Gastroesophageal sphincter (tissue), 4 donors: Measurements from ENCODE around the gene TCP10L. TPM values are rescaled to one million over a fixed set of nuclear protein-coding genes. Genes with fewer than 3 reads are reported as not detected.
"Not testable (repeated sequence)": the region's sequence is repeated elsewhere in the genome, so short reads cannot be mapped to it uniquely, and the experiment has no call there.

Experiments used
- ATAC-seq: fragments of 150-250 bp; one replicate; pipeline ENCODE4 v1.9.1; 2016; ENCODE audit warnings: mild to moderate bottlenecking, moderate library complexity
- H3K27ac ChIP-seq, 4 donors: fragments of 200-600 bp; sonication (generic) in 3 of 4; 1 replicate in 3 of 4; 2 replicates in 1 of 4; pipeline ENCODE4 v1.5.1; 2016 to 2019
- H3K27me3 ChIP-seq: fragments of 200-600 bp; sonication (generic); one replicate; pipeline ENCODE4 v1.5.1; 2019
- H3K36me3 ChIP-seq, 2 donors: fragments of 200-600 bp; sonication (generic); one replicate each; pipeline ENCODE4 v1.5.1; 2019; ENCODE audit warnings: control low read depth in 1 of 2
- H3K4me1 ChIP-seq, 3 donors: fragments of 200-600 bp; sonication (generic); 1 replicate in 2 of 3; 2 replicates in 1 of 3; pipeline ENCODE4 v1.5.1; 2016 to 2019; ENCODE audit warnings: control low read depth in 2 of 3
- H3K4me3 ChIP-seq, 2 donors: fragments of 200-600 bp; sonication (generic); one replicate each; pipeline ENCODE4 v1.5.1; 2019; ENCODE audit warnings: mild to moderate bottlenecking in 1 of 2, moderate library complexity in 1 of 2
- H3K9me3 ChIP-seq, 3 donors: fragments of 200-600 bp; sonication (generic); one replicate each; pipeline ENCODE4 v1.5.1; 2017 to 2019; ENCODE audit warnings: control low read depth in 2 of 3
- EP300 ChIP-seq: sonication (generic); formaldehyde crosslinking; IDR thresholded peaks from one replicate; pipeline ENCODE4 v1.6.1; 2017; ENCODE audit warnings: antibody characterized with exemption, mild to moderate bottlenecking
- POLR2A ChIP-seq, 2 donors: fragments of 450-650 bp; IDR thresholded peaks; one replicate each; pipeline ENCODE4 v1.6.1; 2017; ENCODE audit warnings: antibody characterized with exemption in 2 of 2, mild to moderate bottlenecking in 2 of 2, moderate library complexity in 1 of 2
- POLR2AphosphoS5 ChIP-seq: sonication (generic); formaldehyde crosslinking; IDR thresholded peaks from one replicate; pipeline ENCODE4 v1.6.1; 2017; ENCODE audit warnings: antibody characterized with exemption
- WGBS, 2 donors: methylation state at CpG; one replicate each; pipeline ENCODE4 v1.1.5; 2018; ENCODE audit warnings: low coverage in 1 of 2; 5-methylcytosine and 5-hydroxymethylcytosine counted together
- total RNA-seq, 4 donors: library from RNA; depleted of rRNA; stranded (reverse); fragments of >200 nt; gene quantifications; one replicate each; pipeline ENCODE4 v1.1.0, GENCODE V29; 2016
- TF ChIP-seq, protein P1 (sequence below), 4 experiments: fragments of 200-600 bp in 2 of 4; fragments of 450-650 bp in 2 of 4; sonication (generic) in 1 of 4; IDR thresholded peaks; one replicate each; pipeline ENCODE4 v1.5.1; 2017 to 2019; ENCODE audit warnings: antibody characterized with exemption in 4 of 4, mild to moderate bottlenecking in 2 of 4, moderate library complexity in 2 of 4

The TCP10L gene
- total RNA-seq, 4 donors from 2014 or later: 1.6 to 2.7 TPM; not detected in 2

DNA sequence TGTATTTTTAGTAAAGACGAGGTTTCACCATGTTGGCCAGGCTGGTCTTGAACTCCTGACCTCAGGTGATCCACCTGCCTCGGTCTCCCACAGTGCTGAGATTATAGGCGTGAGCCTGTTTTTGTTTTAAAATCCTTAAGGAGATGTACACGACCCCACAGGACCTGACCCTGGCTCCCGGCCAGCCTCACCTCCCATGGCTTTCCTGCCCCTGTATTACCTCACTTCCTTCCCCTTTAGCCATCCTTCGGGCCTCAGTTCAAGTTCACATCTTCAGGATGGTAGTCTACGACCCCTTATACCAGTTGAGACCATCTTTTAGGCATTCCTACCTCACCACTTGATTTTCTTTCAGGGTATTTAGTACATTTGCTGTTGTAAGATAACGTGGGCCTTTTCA is 36.3 kb downstream of the TCP10L start:
- 52 to 71% methylated on average over 3 to 8 of the region's 8 CpGs for WGBS, 2 donors
- no peaks in the 10 kb centered on the region for H3K9me3 ChIP-seq
- H3K27me3 ChIP-seq: no peaks in the 10 kb centered on the region
- no peak overlapping the region for H3K4me3 ChIP-seq
- no peak overlapping the region for H3K27ac ChIP-seq
- H3K4me1 ChIP-seq: no peaks in the 10 kb centered on the region
- H3K36me3 ChIP-seq: no peaks in the 10 kb centered on the region
- ATAC-seq: no peak
- TF ChIP-seq POLR2A (IDR thresholded peaks at IDR 0.05) (no peak), POLR2AphosphoS5 (no peak)

GRCh38 chr21:32547018-32547417 is 38.3 kb downstream of the TCP10L start:
- ATAC-seq: no peak
- H3K27me3 ChIP-seq: no peaks in the 10 kb centered on the region
- 76 to 84% methylated on average over 3 to 4 of the region's 4 CpGs for WGBS, 2 donors
- TF ChIP-seq, protein P1, sequence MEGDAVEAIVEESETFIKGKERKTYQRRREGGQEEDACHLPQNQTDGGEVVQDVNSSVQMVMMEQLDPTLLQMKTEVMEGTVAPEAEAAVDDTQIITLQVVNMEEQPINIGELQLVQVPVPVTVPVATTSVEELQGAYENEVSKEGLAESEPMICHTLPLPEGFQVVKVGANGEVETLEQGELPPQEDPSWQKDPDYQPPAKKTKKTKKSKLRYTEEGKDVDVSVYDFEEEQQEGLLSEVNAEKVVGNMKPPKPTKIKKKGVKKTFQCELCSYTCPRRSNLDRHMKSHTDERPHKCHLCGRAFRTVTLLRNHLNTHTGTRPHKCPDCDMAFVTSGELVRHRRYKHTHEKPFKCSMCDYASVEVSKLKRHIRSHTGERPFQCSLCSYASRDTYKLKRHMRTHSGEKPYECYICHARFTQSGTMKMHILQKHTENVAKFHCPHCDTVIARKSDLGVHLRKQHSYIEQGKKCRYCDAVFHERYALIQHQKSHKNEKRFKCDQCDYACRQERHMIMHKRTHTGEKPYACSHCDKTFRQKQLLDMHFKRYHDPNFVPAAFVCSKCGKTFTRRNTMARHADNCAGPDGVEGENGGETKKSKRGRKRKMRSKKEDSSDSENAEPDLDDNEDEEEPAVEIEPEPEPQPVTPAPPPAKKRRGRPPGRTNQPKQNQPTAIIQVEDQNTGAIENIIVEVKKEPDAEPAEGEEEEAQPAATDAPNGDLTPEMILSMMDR (IDR thresholded peaks at IDR 0.05): no peak
- TF ChIP-seq EP300: no peak
- TF ChIP-seq POLR2AphosphoS5: no peak
- TF ChIP-seq POLR2A (IDR thresholded peaks at IDR 0.05): no peak
- no peak overlapping the region for H3K27ac ChIP-seq
- no peak overlapping the region for H3K4me3 ChIP-seq
- H3K4me1 ChIP-seq: no peaks in the 10 kb centered on the region
- H3K9me3 ChIP-seq: no peaks in the 10 kb centered on the region
- no peaks in the 10 kb centered on the region for H3K36me3 ChIP-seq

DNA sequence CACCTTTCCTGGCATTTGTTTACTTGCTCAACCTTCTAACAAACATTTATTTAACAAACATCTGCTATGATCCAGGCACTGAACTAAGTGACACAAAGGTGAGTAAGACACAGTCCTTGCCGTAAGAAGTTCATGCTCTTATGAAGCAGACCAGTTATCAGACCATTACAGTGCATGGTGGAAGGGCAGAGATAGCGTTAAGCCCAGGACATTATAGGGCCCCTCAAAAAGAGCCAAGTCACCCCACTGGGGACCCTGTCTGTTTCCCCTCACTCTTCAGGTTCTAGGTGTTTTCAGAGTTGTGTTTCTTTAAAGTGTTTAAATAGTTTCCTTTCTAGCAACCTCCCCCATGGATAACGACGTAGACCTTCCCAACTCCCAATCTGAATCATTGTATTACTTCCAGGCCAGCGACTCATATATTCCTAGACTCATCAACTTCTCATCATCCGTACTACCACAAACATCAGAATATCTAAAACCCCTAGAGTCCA is 39.3 kb downstream of the TCP10L start:
- WGBS, 2 donors: 40 to 64% methylated on average over 1 to 6 of the region's 6 CpGs
- Histone ChIP-seq H3K4me3 (no peak overlapping the region), H3K27ac (no peak overlapping the region), H3K9me3 (no peaks in the 10 kb centered on the region), H3K4me1 (no peaks in the 10 kb centered on the region), H3K36me3 (no peaks in the 10 kb centered on the region), H3K27me3 (no peaks in the 10 kb centered on the region)
- TF ChIP-seq, protein P1 (IDR thresholded peaks at IDR 0.05): no peak
- no peak for TF ChIP-seq POLR2AphosphoS5
- no peak for TF ChIP-seq EP300
- no peak for TF ChIP-seq POLR2A (IDR thresholded peaks at IDR 0.05)
- ATAC-seq: no peak

DNA sequence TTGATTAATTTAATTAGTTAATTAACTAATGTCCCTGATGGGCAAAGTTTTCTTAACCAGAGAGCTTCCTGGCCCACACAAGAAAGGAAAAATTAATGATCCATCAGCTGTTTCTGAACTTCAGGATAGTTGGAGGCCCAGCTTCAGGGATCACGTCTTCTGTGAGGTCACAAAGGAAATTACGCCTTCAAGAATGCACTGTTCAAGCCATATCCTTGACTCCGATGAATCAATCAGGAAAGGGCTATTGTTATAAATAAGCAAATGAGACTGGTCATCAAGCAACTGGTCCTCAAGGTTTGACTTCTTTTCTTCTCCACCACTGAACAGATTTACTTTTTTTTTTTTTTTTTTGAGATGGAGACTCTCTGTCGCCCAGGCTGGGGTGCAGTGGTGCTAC is 40.6 kb downstream of the TCP10L start:
- TF ChIP-seq POLR2A (IDR thresholded peaks at IDR 0.05) (no peak), EP300 (no peak), POLR2AphosphoS5 (no peak)
- TF ChIP-seq, protein P1 (IDR thresholded peaks at IDR 0.05): no peak
- H3K4me1 ChIP-seq: no peaks in the 10 kb centered on the region
- no peaks in the 10 kb centered on the region for H3K9me3 ChIP-seq
- no peaks in the 10 kb centered on the region for H3K36me3 ChIP-seq
- WGBS, 2 donors: 69 to 82% methylated on average over 3 of the region's 4 CpGs
- no peak overlapping the region for H3K4me3 ChIP-seq
- no peak for ATAC-seq
- no peak overlapping the region for H3K27ac ChIP-seq
- H3K27me3 ChIP-seq: no peaks in the 10 kb centered on the region

GRCh38 chr21:32543975-32544374 is 41.3 kb downstream of the TCP10L start:
- WGBS, 2 donors: 68 to 79% methylated on average over 3 of the region's 3 CpGs
- H3K9me3 ChIP-seq: no peaks in the 10 kb centered on the region

DNA sequence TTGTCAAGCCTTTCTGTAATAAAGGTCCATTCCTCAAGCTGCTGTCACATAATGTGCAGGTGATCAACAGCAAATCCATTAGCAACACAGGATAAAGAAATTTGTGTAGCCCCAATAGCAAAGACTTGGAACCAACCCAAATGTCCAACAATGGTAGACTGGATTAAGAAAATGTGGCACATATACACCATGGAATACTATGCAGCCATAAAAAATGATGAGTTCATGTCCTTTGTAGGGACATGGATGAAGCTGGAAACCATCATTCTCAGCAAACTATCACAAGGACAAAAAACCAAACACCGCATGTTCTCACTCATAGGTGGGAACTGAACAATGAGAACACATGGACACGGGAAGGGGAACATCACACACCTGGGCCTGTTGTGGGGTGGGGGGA is 42.3 kb downstream of the TCP10L start:
- not testable (repeated sequence) for H3K4me1 ChIP-seq, H3K36me3 ChIP-seq, H3K27me3 ChIP-seq, ATAC-seq, H3K9me3 ChIP-seq, H3K27ac ChIP-seq, H3K4me3 ChIP-seq
- 100% methylated on average over 1 to 2 of the region's 2 CpGs for WGBS, 2 donors

More at GRCh38 chr21:32543975-32544374, 41.3 kb downstream of the TCP10L start:
- no peaks in the 10 kb centered on the region for H3K36me3 ChIP-seq
- H3K27ac ChIP-seq: no peak overlapping the region
- TF ChIP-seq EP300 (no peak), POLR2A (IDR thresholded peaks at IDR 0.05) (no peak), POLR2AphosphoS5 (no peak)
- TF ChIP-seq, protein P1 (IDR thresholded peaks at IDR 0.05): no peak
- no peak for ATAC-seq
- no peak overlapping the region for H3K4me3 ChIP-seq
- H3K27me3 ChIP-seq: no peaks in the 10 kb centered on the region
- H3K4me1 ChIP-seq: no peaks in the 10 kb centered on the region
